HG03469 (cell line): ENCODE results near the gene SLC19A1.

ENCODE experiments used
- ATAC-seq: cut with Tn5 transposase; IDR thresholded peaks from one replicate; pipeline ENCODE4 v1.9.1; 2021; ENCODE audit warnings: mild to moderate bottlenecking, moderate library complexity, moderate number of reproducible peaks; ENCODE audit not compliant: unreplicated experiment

Gene SLC19A1

GRCh38 chr21:45542242-45542666 lies at the start of gene SLC19A1:
TSS of gene SLC19A1 (minus strand) at chr21:45542440. CDS start at chr21:45537959, 4,481 bp downstream.
- ATAC-seq = no peak

DNA sequence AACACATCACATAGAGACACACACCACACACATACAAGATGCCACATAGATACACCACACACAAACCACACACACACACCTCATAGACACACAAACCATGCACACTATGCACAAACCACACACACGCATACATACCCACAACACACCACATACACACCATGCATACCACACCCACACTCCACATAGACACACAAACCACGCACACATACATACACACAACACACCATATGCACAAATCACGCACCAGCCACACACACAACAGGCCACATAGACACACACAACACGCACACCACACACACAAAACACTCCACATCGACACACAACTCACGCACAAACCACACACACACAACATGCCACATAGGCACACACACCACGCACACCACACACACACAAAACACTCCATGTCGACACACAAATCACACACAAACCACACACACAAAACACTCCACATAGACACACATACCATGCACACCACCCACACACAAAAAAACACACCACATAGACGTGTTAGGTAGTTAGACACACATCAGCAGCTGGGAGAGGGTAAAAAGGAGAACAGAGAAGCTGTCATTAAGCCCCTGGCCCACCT lies 49.5 kb upstream of the SLC19A1 start:
- ATAC-seq = no peak

DNA sequence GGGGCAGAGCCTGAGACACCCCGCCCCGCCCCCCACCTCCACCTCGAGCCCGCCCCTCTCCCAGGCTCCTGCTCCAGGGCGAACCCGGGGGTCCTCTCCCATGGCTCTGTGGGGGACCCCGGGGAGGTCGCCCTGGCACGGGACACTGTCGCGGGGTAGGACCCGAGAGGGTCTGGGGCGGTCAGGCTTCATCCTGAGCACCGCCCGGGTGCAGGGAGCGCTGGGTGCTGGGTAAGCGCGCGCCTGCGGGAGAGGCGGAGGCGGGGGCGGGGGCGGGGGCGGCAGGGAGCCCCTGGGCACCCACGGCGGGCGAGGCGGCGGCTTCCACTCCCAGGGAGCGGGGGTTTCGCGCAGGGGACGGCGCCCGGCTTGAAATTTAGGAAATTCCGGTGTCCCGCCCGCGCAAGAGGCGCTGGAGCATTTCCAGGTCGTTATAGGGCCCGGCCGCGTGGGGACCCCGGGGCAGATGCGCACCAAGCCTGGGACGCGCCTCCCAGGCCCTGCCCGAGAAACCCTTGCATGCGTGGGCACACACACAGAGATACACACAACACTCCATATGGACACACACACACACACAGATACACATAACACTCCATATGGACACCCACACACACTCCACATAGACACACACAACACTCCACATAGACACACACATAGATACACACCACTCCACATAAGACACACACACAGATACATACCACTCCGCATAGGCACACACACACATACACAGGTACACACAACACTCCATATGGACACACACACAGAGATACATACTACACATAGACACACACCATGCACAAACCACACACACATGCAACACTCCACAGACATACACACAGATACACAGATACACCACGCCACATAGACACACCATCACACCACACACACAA lies 48.7 kb upstream of the SLC19A1 start:
- no peak for ATAC-seq

DNA sequence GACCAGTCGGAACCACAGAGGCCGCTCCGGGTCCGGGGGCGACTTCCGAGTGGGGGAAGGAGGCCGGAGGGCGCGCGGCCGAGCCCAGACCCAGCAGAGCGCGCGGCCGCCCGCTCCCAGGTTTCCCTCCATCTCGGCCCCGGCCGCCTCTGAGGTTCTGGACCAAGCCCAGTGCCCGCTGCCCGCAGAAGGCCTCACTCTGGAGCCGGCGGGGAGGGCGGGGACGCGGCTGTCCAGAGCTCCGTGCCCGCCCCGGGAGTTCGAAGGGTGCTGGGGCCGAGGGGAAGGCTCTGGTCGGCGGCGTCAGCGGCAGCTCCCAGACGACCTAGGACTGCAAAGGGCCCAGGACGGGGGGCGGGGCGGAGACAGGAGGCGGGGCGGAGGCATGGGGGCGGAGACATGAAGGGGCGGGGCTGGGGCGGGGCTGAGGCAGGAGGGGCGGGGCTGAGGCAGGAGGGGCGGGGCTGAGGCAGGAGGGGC lies 48.0 kb upstream of the SLC19A1 start:
- no peak for ATAC-seq

DNA sequence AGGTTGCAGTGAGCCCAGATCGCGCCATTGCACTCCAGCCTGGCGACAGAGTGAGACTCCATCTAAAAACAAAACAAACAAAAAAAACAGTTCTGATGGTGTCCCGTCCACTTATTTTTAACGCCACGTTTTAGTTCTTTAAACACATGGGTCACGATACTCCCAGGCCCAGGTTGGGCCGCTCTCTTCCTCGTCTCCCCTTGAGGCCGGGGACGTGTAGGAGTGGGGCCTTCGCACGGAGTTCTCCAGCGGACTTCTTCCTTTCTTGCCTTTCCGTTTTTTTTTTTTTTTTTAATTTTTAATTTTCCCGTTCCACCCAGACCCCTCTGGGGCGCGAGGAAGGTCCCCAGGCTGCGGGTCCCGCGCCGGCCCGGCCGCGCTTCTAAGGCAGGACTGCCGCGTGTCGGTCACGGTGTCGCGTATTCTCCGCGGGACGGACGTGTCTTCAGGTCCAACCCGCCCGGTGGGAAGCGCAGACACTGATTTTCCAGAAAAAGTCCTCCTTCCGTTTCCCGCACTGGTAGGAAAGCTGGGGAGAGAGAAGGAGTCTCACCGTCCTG lies 47.5 kb upstream of the SLC19A1 start:
- ATAC-seq = no peak

- ATAC-seq = no peak
These were observed 46.7 kb upstream of the SLC19A1 start for GRCh38 chr21:45588871-45589491.

- ATAC-seq = no peak
These were observed 46.0 kb upstream of the SLC19A1 start for GRCh38 chr21:45588086-45588825.

DNA sequence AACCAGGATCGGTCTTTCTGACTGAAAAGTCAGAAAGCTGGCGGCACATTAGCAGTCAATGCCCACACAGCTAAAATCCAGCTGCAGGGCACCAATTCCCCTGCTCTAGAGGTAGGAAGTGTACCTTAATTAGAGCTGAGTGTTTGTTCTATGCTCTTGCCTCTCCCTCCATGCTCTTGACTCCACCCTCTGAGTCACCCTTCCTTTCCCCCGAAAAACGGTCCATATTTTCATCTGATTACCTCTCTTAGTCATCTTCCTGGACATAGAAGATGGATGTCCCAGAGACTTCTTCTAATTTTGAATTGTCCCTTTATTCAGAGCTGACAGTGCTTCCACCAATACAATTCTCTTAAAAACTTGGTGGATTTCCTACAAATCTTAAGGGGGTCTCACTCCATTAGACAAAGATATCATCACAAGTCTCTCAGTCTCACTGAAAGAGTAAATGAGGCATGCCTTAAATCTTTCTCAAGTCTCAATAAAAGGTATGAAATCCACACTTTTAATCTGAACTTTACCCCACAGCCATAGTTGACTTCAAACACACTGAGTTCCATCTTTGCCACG lies 44.1 kb upstream of the SLC19A1 start:
- ATAC-seq = no peak

DNA sequence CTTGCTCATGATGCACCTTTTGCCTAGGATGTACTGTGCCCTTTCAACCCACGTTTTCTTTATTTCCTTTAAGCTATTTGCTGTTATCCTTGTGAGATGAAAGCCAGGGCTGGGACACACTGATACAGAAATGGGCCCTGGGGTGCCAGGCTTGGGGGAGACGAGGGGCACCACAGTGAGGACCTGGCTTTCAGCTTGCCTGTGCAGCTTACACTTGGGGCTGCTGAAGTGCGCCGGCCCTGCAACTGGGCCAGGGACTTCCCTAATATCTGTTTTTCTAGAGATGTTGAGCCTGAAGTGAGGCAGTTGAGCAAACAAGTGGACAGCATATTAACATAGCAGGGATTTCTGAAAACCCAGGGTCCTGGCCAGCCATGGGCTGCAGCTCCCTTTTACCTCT lies 42.5 kb upstream of the SLC19A1 start:
- ATAC-seq = no peak

DNA sequence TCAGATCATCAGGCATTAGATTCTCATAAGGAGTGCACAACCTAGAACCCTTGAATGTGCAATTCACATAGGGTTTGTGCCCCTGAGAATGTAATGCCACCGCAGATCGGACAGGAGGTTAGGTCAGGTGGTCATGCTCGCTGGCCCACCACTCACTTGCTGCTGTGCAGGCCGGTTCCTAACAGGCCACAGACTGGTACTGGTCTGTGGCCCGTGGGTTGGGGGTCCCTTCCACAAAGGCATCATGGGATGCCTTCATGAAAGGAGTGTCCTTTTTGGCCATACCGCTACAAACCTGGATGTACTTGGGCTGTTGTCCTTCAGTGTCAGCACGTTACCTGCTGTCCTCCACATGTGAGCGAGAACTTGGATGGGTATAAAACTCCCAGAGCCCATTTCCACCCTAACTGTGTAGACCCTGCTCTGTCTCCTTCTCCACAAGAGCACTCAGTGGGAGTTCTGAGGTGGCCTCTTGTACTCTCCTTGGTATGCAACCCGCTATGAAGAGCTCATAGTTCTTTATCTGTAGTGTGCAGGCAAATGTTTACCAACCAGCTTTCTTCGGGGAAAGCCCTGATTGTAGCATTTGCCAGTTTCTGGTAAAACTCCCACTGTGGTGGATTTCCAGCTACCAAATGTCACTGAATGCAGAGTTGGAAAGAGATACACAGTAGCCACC lies 41.7 kb upstream of the SLC19A1 start:
- no peak for ATAC-seq

DNA sequence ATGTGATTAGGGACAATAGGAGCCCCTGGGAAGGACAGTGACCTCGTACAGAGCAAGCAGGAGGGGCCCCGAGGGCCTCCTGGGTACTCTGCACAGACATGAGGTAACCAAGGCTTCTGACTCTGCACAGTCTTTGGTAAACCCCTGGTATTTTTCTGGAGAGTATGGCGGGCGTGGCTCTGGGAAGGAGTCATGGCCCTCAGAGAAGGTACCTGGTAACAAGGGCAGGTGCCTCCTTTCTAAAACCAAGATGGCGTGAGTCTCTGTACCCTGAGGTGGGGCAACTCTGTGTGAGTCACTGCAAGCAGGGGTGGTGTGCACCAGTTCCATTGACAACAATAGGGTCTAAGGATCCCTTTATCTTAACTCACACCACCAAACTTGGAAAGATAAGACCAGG lies 39.9 kb upstream of the SLC19A1 start:
- ATAC-seq = no peak

- no peak for ATAC-seq
These were observed 39.1 kb upstream of the SLC19A1 start for GRCh38 chr21:45581322-45581712.

DNA sequence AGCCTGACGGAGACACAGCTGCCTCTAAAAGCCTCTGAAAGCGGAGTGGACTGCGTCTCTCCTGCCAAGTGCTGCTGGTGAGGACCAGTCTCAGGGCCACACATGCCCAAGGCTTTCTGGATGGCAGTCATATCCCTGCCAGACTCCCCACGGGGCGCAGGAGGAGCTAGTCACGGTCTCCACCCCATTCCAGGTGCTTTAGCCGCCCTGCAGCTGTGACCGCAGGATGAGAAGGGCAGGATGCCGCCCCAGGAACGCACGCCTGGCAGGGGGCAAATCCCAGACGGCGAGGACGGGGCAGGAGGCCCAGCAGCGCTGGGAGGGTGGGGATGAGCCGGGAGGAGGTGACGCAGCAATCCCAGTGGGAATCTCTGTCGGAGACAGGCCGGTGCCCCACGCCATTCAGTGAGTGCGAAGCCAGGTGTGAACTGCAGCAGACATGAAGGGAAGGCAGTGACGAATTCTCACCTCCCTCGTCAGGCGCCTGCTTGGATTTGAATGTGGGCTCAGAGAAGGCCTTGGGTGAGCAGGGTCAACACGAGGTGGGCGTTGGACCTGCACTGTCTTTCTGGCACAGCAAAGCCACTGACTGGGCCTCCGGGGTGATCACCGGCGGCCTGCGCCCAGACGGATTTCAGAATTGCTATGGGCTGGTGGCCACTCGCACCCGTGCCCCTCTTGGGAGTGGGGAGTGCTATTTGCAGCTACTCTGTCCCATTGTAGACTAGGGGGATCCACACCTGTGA lies 38.5 kb upstream of the SLC19A1 start:
- no peak for ATAC-seq

DNA sequence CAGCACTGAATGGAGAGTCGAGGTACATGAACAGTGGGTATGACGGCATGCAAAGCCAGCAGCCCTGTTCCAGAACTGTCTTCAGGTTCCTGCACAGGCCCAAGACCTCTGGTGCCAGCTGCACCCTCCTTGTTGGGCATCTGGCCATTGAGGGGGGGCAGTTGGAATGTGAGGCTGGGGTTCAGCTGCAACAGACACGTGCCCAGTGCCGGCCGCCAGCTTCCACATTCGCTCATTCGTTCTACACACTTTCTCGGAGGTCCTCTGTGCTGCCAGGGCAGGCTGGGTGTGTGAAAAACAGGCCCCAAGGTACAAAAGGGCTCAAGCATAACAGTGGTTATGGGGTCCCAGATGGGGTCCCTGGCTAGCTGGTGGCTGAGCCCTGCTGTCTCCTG lies 37.9 kb upstream of the SLC19A1 start:
- ATAC-seq = no peak

GRCh38 chr21:45579383-45580180 lies 37.3 kb upstream of the SLC19A1 start:
- ATAC-seq = no peak

DNA sequence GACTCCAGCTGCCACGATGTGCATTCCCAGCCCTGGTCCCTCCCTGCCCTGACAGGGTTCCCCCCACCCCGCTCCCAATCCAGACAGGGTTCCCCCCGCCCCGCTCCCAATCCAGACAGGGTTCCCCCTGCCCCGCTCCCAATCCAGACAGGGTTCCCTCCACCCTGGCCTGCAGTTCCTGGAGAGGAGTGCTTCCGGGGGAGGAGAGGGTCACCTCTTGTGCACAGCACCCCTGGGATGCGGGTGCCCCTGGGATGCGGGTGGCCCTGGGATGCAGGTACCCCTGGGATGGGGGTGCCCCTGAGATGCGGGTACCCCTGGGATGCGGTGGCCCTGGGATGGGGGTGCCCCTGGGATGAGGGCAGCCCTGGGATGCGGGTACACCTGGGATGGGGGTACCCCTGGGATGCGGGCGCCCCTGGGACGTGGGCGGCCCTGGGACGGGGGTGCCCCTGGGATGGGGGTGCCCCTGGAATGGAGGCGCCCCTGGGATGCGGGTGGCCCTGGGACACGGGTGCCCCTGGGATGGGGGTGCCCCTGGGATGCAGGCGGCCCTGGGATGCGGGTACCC lies 36.7 kb upstream of the SLC19A1 start:
- ATAC-seq = no peak

GRCh38 chr21:45578176-45578801 lies 36.0 kb upstream of the SLC19A1 start:
- ATAC-seq = no peak

- ATAC-seq = no peak
These were observed 35.5 kb upstream of the SLC19A1 start for GRCh38 chr21:45577801-45578175.
